OCI-LY7 (cell line): Measurements from ENCODE around the gene OPRL1. TPM values are rescaled to one million over a fixed set of nuclear protein-coding genes. Genes with fewer than 3 reads are reported as not detected.
A peak's percentile ranks its signal among the peaks of the same experiment; 100 is the strongest.

Source experiments
- BruUV-seq: library from RNA; stranded (reverse); fragments of 400-500 nt; replicated peaks from 2 replicates; lab custom pipeline; 2021; lab: Mats Ljungman, UMichigan
- CTCF ChIA-PET: fragments of 300-600 bp; sonication (Branson Sonifier 250); formaldehyde crosslinking; loops from one replicate; lab custom pipeline; 2022; ENCODE audit warnings: antibody characterized with exemption; ENCODE audit not compliant: unreplicated experiment; lab: Charles Lee
- POLR2A ChIA-PET: fragments of 300-600 bp; sonication (Branson Sonifier 250); formaldehyde crosslinking; loops from one replicate; lab custom pipeline; 2022; ENCODE audit warnings: antibody characterized with exemption; lab: Charles Lee
- DNase-seq: peaks from one replicate; pipeline ENCODE4 v3.0.0-alpha.2; 2015; ENCODE audit warnings: low spot score
- H2AFZ ChIP-seq: fragments of 200-600 bp; sonication (generic), shearing (Covaris generic); 2 replicates; pipeline ENCODE4 v1.6.1; 2014; ENCODE audit warnings: mild to moderate bottlenecking, antibody characterized with exemption, low read length, moderate library complexity
- H3K27ac ChIP-seq: fragments of 200-600 bp; sonication (generic); 2 replicates; pipeline ENCODE4 v1.5.1; 2014; ENCODE audit warnings: mixed run types, low read depth, mild to moderate bottlenecking, moderate library complexity, low read length, inconsistent platforms; ENCODE audit not compliant: poor library complexity, severe bottlenecking
- H3K36me3 ChIP-seq: fragments of 200-600 bp; sonication (generic); 2 replicates; pipeline ENCODE4 v1.6.1; 2014; ENCODE audit warnings: mild to moderate bottlenecking, antibody characterized with exemption, low read length, moderate library complexity, mixed read lengths; ENCODE audit not compliant: insufficient read depth
- H3K4me1 ChIP-seq: fragments of 200-600 bp; sonication (generic); 2 replicates; pipeline ENCODE4 v1.5.1; 2014; ENCODE audit warnings: mild to moderate bottlenecking, low read length; ENCODE audit not compliant: insufficient read depth, poor library complexity, severe bottlenecking
- H3K4me2 ChIP-seq: fragments of 200-600 bp; sonication (generic); 2 replicates; pipeline ENCODE4 v1.6.1; 2014; ENCODE audit warnings: mild to moderate bottlenecking, low read length
- H3K4me3 ChIP-seq: fragments of 200-600 bp; sonication (generic); 2 replicates; pipeline ENCODE4 v1.5.1; 2014; ENCODE audit warnings: mild to moderate bottlenecking, low read depth, low read length; ENCODE audit not compliant: poor library complexity, severe bottlenecking
- H3K79me2 ChIP-seq: fragments of 200-600 bp; sonication (generic); 2 replicates; pipeline ENCODE4 v1.6.1; 2016; ENCODE audit warnings: low read depth, mild to moderate bottlenecking, low read length, moderate library complexity, mixed read lengths; ENCODE audit not compliant: insufficient read depth
- H3K9me2 ChIP-seq: fragments of 200-600 bp; sonication (generic); 2 replicates; pipeline ENCODE4 v1.6.1; 2016; ENCODE audit warnings: mild to moderate bottlenecking, low read length, mixed read lengths; ENCODE audit not compliant: insufficient read depth
- H3K9me3 ChIP-seq: fragments of 200-600 bp; sonication (generic); 2 replicates; pipeline ENCODE4 v1.6.1; 2014; ENCODE audit warnings: mild to moderate bottlenecking, mixed run types, low read length, mixed read lengths
- H4K20me1 ChIP-seq: fragments of 200-600 bp; sonication (generic); 2 replicates; pipeline ENCODE4 v1.6.1; 2014; ENCODE audit warnings: mild to moderate bottlenecking, antibody characterized with exemption, low read length, moderate library complexity, mixed read lengths; ENCODE audit not compliant: insufficient read depth
- EZH2phosphoT487 ChIP-seq: fragments of 200-600 bp; sonication (generic); IDR thresholded peaks from 2 replicates; pipeline ENCODE4 v1.6.1; 2018; ENCODE audit warnings: low read depth, borderline replicate concordance, mild to moderate bottlenecking, mixed run types, antibody characterized with exemption, low read length, moderate library complexity, mixed read lengths
- intact Hi-C: fragments of 100-400 bp; cut with micrococcal nuclease; formaldehyde crosslinking; loops from one replicate; pipeline ENCODE4 v1.10.0; 2022; ENCODE audit not compliant: unreplicated experiment
- total RNA-seq, 2 experiments: library from RNA; depleted of rRNA in 1 of 2; stranded (reverse); fragments of >200 nt in 1 of 2; shearing (Covaris generic) in 1 of 2; gene quantifications; 2 replicates each; pipeline ENCODE4 v1.2.3, GENCODE V29; 2014 to 2022
- TF ChIP-seq, protein P1 (sequence below): fragments of 200-600 bp; sonication (generic); conservative IDR thresholded peaks from 2 replicates; pipeline ENCODE4 v1.5.1; 2014; ENCODE audit warnings: mild to moderate bottlenecking, antibody characterized with exemption, low read length, moderate library complexity, mixed read lengths

The OPRL1 gene
- total RNA-seq, 2 experiments from 2014 or later: 6.4 to 7.6 TPM

GRCh38 chr20:64065062-64065973, 14.6 kb upstream of the OPRL1 start:
- DNase-seq: peak; percentile 70
- Histone ChIP-seq H3K9me2 (no peaks in the 10 kb centered on the region), H3K4me2 (peak overlapping the region; percentile 41), H3K79me2 (no peaks in the 10 kb centered on the region), H3K9me3 (no peaks in the 10 kb centered on the region), H3K27ac (peak overlapping the region; percentile 22), H2AFZ (no peak overlapping the region), H3K4me1 (peaks cover 36% of the 10 kb centered on the region), H3K4me3 (peak overlapping the region; percentile 16), H3K36me3 (no peaks in the 10 kb centered on the region), H4K20me1 (no peaks in the 10 kb centered on the region)
- POLR2A ChIA-PET: interaction anchor here (1.3 kb wide), 1 partner anchor 12 kb away, joined by 3 read pairs; no protein-coding TSS in a partner anchor
- intact Hi-C loops: no loop called here
- CTCF ChIA-PET: no interaction called here
- TF ChIP-seq, protein P1, sequence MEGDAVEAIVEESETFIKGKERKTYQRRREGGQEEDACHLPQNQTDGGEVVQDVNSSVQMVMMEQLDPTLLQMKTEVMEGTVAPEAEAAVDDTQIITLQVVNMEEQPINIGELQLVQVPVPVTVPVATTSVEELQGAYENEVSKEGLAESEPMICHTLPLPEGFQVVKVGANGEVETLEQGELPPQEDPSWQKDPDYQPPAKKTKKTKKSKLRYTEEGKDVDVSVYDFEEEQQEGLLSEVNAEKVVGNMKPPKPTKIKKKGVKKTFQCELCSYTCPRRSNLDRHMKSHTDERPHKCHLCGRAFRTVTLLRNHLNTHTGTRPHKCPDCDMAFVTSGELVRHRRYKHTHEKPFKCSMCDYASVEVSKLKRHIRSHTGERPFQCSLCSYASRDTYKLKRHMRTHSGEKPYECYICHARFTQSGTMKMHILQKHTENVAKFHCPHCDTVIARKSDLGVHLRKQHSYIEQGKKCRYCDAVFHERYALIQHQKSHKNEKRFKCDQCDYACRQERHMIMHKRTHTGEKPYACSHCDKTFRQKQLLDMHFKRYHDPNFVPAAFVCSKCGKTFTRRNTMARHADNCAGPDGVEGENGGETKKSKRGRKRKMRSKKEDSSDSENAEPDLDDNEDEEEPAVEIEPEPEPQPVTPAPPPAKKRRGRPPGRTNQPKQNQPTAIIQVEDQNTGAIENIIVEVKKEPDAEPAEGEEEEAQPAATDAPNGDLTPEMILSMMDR: no peak
- TF ChIP-seq EZH2phosphoT487: no peak
- BruUV-seq: no TSS peak

GRCh38 chr20:64065974-64066343, 13.9 kb upstream of the OPRL1 start:
- H3K36me3 ChIP-seq: no peaks in the 10 kb centered on the region
- H3K4me2 ChIP-seq: peak overlapping the region; percentile 41; the same call in 1 of the 2 replicates
- peak overlapping the region; percentile 22 for H3K27ac ChIP-seq
- CTCF ChIA-PET: no interaction called here
- DNase-seq: peak; percentile 44
- intact Hi-C loops: no loop called here
- no peaks in the 10 kb centered on the region for H4K20me1 ChIP-seq
- no peak overlapping the region for H3K4me3 ChIP-seq
- H3K9me2 ChIP-seq: no peaks in the 10 kb centered on the region
- peaks cover 36% of the 10 kb centered on the region for H3K4me1 ChIP-seq
- H2AFZ ChIP-seq: no peak overlapping the region
- no peaks in the 10 kb centered on the region for H3K79me2 ChIP-seq
- TF ChIP-seq, protein P1: no peak
- TF ChIP-seq EZH2phosphoT487: no peak
- POLR2A ChIA-PET: interaction anchor here (1.3 kb wide), 1 partner anchor 11 kb away, joined by 3 read pairs; no protein-coding TSS in a partner anchor
- BruUV-seq: no TSS peak
- no peaks in the 10 kb centered on the region for H3K9me3 ChIP-seq
